ENCODE data around the gene GSK3B.

Gene GSK3B

DNA sequence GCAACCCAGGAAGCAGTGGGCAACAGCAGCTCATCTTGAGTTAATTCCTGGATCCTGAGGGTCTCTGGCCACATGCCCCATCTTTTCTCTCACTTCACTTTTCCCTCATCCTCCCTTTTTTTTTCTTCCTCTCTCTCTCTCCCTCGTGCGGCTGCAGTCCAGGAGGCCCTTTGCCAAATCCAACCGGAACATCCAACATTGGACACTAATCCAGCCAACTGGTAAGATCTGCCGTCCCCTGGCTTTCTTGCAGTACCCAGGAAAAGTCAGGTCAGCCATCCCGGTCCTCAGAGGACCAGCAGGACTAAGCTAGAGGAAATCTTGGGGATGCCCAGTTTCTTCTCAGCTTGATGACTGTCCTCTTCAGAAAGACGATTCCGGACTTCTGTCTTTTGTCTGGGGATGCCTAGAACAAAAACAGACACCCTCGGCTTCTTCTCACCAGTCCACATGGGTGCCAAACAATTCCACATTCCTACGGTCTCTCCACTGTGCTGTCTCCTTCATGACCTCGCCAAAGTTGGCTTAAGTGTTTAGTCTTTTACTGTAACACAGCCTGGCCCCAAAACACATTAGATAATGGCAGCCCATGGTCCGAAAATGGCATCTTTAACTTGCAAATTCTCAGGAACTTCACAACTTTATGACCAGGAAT is 115.6 kb downstream of the GSK3B start:
- TF ChIP-seq, protein P1, sequence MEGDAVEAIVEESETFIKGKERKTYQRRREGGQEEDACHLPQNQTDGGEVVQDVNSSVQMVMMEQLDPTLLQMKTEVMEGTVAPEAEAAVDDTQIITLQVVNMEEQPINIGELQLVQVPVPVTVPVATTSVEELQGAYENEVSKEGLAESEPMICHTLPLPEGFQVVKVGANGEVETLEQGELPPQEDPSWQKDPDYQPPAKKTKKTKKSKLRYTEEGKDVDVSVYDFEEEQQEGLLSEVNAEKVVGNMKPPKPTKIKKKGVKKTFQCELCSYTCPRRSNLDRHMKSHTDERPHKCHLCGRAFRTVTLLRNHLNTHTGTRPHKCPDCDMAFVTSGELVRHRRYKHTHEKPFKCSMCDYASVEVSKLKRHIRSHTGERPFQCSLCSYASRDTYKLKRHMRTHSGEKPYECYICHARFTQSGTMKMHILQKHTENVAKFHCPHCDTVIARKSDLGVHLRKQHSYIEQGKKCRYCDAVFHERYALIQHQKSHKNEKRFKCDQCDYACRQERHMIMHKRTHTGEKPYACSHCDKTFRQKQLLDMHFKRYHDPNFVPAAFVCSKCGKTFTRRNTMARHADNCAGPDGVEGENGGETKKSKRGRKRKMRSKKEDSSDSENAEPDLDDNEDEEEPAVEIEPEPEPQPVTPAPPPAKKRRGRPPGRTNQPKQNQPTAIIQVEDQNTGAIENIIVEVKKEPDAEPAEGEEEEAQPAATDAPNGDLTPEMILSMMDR (IDR thresholded peaks at IDR 0.05; ENCODE audit: low read depth, low read length): no peak
- no peak overlapping the region for H3K4me3 ChIP-seq (ENCODE audit: low read depth, low read length)

GRCh38 chr3:119977353-119977752 is 116.9 kb downstream of the GSK3B start:
- TF ChIP-seq, protein P1 (IDR thresholded peaks at IDR 0.05; ENCODE audit: low read depth, low read length): no peak
- H3K4me3 ChIP-seq (ENCODE audit: low read depth, low read length): no peak overlapping the region

- TF ChIP-seq, protein P1 (IDR thresholded peaks at IDR 0.05; ENCODE audit: low read depth, low read length): no peak
- H3K4me3 ChIP-seq (ENCODE audit: low read depth, low read length): no peak overlapping the region
These were observed 118.0 kb downstream of the GSK3B start for GRCh38 chr3:119976214-119976613.

- TF ChIP-seq, protein P1 (IDR thresholded peaks at IDR 0.05; ENCODE audit: low read depth, low read length): no peak
- H3K4me3 ChIP-seq (ENCODE audit: low read depth, low read length): no peak overlapping the region
These were observed 119.6 kb downstream of the GSK3B start for GRCh38 chr3:119974656-119975055.

DNA sequence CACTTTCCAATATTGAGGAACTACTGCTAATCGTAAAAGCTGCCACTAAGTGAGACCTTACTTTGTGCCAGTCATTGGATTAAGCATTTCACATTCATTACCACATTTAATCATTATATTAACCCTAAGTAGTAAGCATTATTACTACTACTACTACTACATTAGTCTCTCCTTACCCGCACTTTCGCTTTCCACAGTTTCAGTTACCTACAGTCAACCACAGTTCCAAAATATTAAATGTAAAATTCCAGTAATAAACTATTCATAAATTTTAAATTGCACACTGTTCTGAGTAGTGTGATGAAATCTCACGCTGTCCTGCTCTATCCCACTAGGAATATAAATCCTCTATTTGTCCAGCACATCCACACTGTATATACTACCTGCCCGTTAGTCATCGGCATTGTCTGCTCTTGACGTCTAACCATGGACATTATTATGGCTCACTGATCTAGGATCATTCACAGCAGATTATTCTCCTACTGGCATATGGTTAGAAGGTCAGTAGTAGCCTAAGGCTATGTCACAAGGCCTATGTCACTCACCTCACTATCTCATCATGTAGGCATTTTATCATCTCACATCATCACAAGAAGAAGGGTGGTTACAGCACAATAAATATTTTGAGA is 121.1 kb downstream of the GSK3B start:
- TF ChIP-seq, protein P1 (IDR thresholded peaks at IDR 0.05; ENCODE audit: low read depth, low read length): no peak
- H3K4me3 ChIP-seq (ENCODE audit: low read depth, low read length): no peak overlapping the region

GRCh38 chr3:119969759-119970158 is 124.5 kb downstream of the GSK3B start:
- H3K4me3 ChIP-seq (ENCODE audit: low read depth, low read length): no peak overlapping the region
- TF ChIP-seq, protein P1 (IDR thresholded peaks at IDR 0.05; ENCODE audit: low read depth, low read length): no peak

DNA sequence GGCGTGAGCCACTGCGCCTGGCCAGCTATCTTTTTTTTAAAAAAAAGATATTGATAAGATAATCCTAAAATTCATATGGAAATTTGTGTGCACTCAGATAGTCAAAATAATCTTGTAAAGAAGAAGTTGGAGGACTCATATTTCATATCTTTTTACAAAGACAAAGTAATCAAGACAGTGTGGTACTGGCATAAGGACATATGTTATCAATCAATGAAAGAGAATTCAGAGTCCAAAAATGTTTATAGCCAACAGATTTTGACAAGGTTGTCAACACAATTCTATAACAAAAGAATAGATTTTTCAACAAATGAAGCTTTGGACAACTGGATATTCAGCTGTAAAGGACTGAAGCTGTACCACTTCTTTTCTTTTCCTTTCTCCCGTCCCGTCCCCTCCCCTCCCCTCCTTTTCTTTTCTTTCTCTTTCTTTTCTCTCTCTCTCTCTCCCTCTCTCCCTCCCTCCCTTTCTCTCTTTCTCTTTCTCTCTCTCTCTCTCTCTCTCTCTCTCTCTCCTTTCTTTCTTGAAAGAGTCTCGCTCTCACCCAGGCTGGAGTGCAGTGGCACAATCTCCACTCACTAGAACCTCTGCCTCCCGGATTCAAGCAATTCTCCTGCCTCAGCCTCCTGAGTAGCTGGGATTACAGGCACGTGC is 126.8 kb downstream of the GSK3B start:
- TF ChIP-seq, protein P1 (IDR thresholded peaks at IDR 0.05; ENCODE audit: low read depth, low read length): no peak
- no peak overlapping the region for H3K4me3 ChIP-seq (ENCODE audit: low read depth, low read length)

All from WI38 (cell line).